ENCODE measurements around the gene IL23R. TPM values are rescaled to one million over a fixed set of nuclear protein-coding genes. Genes with fewer than 3 reads are reported as not detected.

IL23R gene
- total RNA-seq, 2 donors from 2014 or later, result 1.2 to 1.3 TPM

- no peak overlapping the region for H3K9ac ChIP-seq (ENCODE audit: low read depth in 2 of 2, low read length in 2 of 2)
- H3K4me3 ChIP-seq, result no peak overlapping the region
- TF ChIP-seq CTCF (IDR thresholded peaks at IDR 0.05), result no peak
- no peaks in the 10 kb centered on the region for H3K27me3 ChIP-seq
- no peaks in the 10 kb centered on the region for H3K9me3 ChIP-seq
- H3K27ac ChIP-seq, result no peak overlapping the region
- no peak for DNase-seq
- H3K36me3 ChIP-seq, result no peaks in the 10 kb centered on the region
- intact Hi-C loops (cut with DNase I), result loop anchor here (5.0 to 10.0 kb wide), 3 partner anchors 213 to 453 kb away; no protein-coding TSS in a partner anchor
- H3K4me1 ChIP-seq, result no peaks in the 10 kb centered on the region
These were observed 51.7 kb downstream of the IL23R start for GRCh38 chr1:67217938-67218337.

GRCh38 chr1:67224856-67225255 is 58.6 kb downstream of the IL23R start:
- Histone ChIP-seq H3K9me3 (no peaks in the 10 kb centered on the region), H3K36me3 (no peaks in the 10 kb centered on the region), H3K9ac (ENCODE audit: low read depth in 2 of 2, low read length in 2 of 2) (no peak overlapping the region), H3K27ac (no peak overlapping the region), H3K4me1 (no peaks in the 10 kb centered on the region), H3K4me3 (no peak overlapping the region), H3K27me3 (no peaks in the 10 kb centered on the region)
- intact Hi-C loops (cut with DNase I), result no loop called here
- no peak for DNase-seq
- no peak for TF ChIP-seq CTCF (IDR thresholded peaks at IDR 0.05)

GRCh38 chr1:67226688-67227087 is 60.4 kb downstream of the IL23R start:
- DNase-seq, result no peak
- Histone ChIP-seq H3K36me3 (no peaks in the 10 kb centered on the region), H3K9ac (ENCODE audit: low read depth in 2 of 2, low read length in 2 of 2) (no peak overlapping the region), H3K27ac (no peak overlapping the region), H3K4me3 (no peak overlapping the region), H3K27me3 (no peaks in the 10 kb centered on the region), H3K9me3 (no peaks in the 10 kb centered on the region), H3K4me1 (no peaks in the 10 kb centered on the region)
- intact Hi-C loops (cut with DNase I), result no loop called here
- no peak for TF ChIP-seq CTCF (IDR thresholded peaks at IDR 0.05)

GRCh38 chr1:67227196-67227595 is 60.9 kb downstream of the IL23R start:
- Histone ChIP-seq H3K27ac (no peak overlapping the region), H3K27me3 (no peaks in the 10 kb centered on the region), H3K4me3 (no peak overlapping the region), H3K9me3 (no peaks in the 10 kb centered on the region), H3K9ac (ENCODE audit: low read depth in 2 of 2, low read length in 2 of 2) (no peak overlapping the region), H3K36me3 (no peaks in the 10 kb centered on the region), H3K4me1 (no peaks in the 10 kb centered on the region)
- no peak for TF ChIP-seq CTCF (IDR thresholded peaks at IDR 0.05)
- DNase-seq, result no peak
- intact Hi-C loops (cut with DNase I), result no loop called here

- no peak overlapping the region for H3K27ac ChIP-seq
These were observed 62.5 kb downstream of the IL23R start for GRCh38 chr1:67228791-67229190.

More at GRCh38 chr1:67228791-67229190, 62.5 kb downstream of the IL23R start:
- no peak for TF ChIP-seq CTCF (IDR thresholded peaks at IDR 0.05)
- intact Hi-C loops (cut with DNase I), result no loop called here
- no peaks in the 10 kb centered on the region for H3K27me3 ChIP-seq
- no peak for DNase-seq
- H3K9ac ChIP-seq (ENCODE audit: low read depth in 2 of 2, low read length in 2 of 2), result no peak overlapping the region
- H3K36me3 ChIP-seq, result no peaks in the 10 kb centered on the region
- H3K9me3 ChIP-seq, result no peaks in the 10 kb centered on the region
- no peaks in the 10 kb centered on the region for H3K4me1 ChIP-seq
- no peak overlapping the region for H3K4me3 ChIP-seq

All from colonic mucosa (tissue), 4 donors.